ENCODE measurements around the gene POC1A.

POC1A gene

DNA sequence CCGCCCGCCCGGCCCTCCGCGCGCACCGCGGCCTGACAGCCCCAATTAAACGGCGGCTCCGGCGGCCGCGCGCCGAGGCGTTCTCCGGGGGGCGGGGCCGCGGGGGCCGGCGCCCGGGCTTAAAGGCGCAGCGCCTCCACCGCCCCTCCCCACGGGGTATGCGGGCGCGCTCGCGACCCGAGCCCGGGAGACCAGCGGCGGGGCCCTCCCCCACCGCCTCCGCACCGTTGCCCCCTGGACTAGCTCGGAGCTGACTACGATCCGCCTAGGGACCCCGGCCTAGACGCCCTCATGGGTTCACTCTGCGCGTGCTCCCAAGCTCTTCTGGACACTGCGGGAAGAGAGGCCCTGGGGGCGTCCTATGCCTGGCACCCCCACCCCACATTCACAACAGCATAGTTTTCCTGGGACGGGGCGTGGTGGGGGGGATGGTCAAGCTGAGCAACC, 97.7 kb downstream of the POC1A start, which contains the start of gene DUSP7:
Gene DUSP7, minus strand, starts transcription at position 51 of the 447 bp plus-strand sequence. CDS start 205 bp downstream, outside the sequence.
- Mint-ChIP-seq H3K9me3 (no peaks in the 10 kb centered on the region), H3K4me3 (peak within 1 kb of the TSS; percentile 94), H3K36me3 (peaks cover 31% of the 10 kb centered on the region), H3K4me1 (peaks cover 39% of the 10 kb centered on the region), H3K27ac (peak within 1 kb of the TSS; percentile 93)
- peak; percentile 65 to 85 for DNase-seq (ENCODE audit: low spot score in 2 of 2)
- peak; percentile 51 for ATAC-seq

GRCh38 chr3:52055537-52056351, 98.5 kb downstream of the POC1A start:
- peak overlapping the region; percentile 94 for H3K4me3 Mint-ChIP-seq
- DNase-seq (ENCODE audit: low spot score in 2 of 2): peak; percentile 39 to 81
- peaks cover 47% of the 10 kb centered on the region for H3K4me1 Mint-ChIP-seq
- no peaks in the 10 kb centered on the region for H3K9me3 Mint-ChIP-seq
- peak overlapping the region; percentile 86 for H3K27ac Mint-ChIP-seq
- ATAC-seq: peak; percentile 14
- peaks cover 39% of the 10 kb centered on the region for H3K36me3 Mint-ChIP-seq

GRCh38 chr3:52054661-52055511, 99.3 kb downstream of the POC1A start:
- no peaks in the 10 kb centered on the region for H3K9me3 Mint-ChIP-seq
- H3K4me3 Mint-ChIP-seq: peak overlapping the region; percentile 94
- peak overlapping the region; percentile 86 for H3K27ac Mint-ChIP-seq
- peaks cover 47% of the 10 kb centered on the region for H3K36me3 Mint-ChIP-seq
- ATAC-seq (no peak), DNase-seq (ENCODE audit: low spot score in 2 of 2) (peak in 1 of 2 donors; percentile 65)
- H3K4me1 Mint-ChIP-seq: peaks cover 50% of the 10 kb centered on the region

DNA sequence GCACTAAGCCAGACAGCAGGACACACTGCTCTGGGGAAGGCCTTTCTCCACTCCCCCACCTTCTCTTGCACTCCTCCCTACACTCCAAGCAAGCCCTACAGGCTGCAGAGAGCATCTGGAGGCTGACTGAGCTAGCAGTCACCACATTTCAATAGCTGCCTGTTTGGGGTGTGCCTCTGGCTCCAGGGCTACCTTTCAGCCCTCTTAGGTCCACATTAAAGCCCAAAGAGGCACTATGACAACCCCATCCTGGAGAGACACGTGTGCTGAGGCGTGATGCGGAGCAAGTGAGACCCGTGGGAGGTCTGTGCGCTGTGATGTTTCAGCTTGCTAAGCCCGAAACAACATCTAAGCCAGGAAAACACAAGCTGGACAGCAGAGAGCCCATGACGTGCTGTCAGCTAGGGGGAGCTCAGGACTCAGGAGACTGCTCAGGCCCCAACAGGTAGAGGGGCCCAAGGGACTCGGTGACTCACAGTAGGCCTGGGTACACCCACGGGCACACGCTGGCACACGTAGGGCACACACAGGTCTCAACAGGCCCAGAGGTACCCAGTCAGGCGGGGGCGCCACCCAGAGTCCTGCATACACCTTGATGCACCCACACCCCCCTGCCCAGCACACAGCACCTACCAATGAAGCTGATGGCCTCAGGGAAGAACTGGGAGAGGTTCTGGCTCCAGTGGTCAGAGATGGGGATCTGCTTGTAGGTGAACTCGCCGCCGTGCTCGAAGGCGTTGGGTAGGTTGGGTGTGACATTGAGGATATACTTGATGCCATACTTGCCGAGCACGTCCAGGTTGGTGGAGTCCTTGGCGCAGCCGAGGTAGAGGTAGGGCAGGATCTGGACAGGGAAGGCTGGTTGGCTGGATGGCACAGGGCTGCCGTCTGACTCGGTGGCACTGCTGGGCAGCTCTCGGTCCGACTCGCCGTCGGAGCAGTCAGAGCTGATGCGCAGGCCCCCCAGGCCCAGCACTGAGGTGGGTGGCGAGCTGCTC, 100.6 kb downstream of the POC1A start:
- H3K27ac Mint-ChIP-seq: peak overlapping the region; percentile 98
- peak overlapping the region; percentile 94 for H3K4me3 Mint-ChIP-seq

DNA sequence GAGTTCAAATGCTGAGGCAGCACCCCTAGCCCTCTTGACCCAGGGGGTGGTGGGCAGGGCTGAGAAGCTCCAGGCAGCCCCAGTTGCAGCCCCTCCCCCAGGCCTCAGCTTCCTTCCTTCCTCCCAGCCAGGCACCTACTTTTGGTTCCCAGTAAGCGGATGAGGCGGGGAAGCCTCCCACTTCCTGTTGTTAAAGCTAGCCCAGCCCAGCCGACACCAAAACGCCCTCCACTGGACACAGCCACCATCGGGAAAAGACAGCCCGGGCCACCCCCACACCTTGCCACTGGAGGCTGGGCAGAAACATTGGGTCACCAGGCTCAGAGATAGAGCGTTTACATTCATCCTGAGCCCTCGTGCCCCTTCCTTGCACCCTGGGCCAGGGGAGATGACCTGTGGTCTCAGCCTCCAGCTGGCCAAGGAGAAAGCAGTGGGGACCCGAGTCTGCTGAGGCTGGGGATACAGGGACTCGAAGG, 101.4 kb downstream of the POC1A start:
- DNase-seq (ENCODE audit: low spot score in 2 of 2) (peak in 1 of 2 donors; percentile 67), ATAC-seq (no peak)
- H3K27ac Mint-ChIP-seq: peak overlapping the region; percentile 98
- H3K4me3 Mint-ChIP-seq: peak overlapping the region; percentile 94
- H3K4me1 Mint-ChIP-seq: peaks cover 58% of the 10 kb centered on the region
- H3K9me3 Mint-ChIP-seq: no peaks in the 10 kb centered on the region
- H3K36me3 Mint-ChIP-seq: peaks cover 58% of the 10 kb centered on the region

More for the DNA sequence above, 100.6 kb downstream of the POC1A start:
- no peaks in the 10 kb centered on the region for H3K9me3 Mint-ChIP-seq
- DNase-seq (ENCODE audit: low spot score in 2 of 2) (peak in 1 of 2 donors; percentile 67), ATAC-seq (peak; percentile 22)
- peaks cover 58% of the 10 kb centered on the region for H3K4me1 Mint-ChIP-seq
- H3K36me3 Mint-ChIP-seq: peaks cover 58% of the 10 kb centered on the region

DNA sequence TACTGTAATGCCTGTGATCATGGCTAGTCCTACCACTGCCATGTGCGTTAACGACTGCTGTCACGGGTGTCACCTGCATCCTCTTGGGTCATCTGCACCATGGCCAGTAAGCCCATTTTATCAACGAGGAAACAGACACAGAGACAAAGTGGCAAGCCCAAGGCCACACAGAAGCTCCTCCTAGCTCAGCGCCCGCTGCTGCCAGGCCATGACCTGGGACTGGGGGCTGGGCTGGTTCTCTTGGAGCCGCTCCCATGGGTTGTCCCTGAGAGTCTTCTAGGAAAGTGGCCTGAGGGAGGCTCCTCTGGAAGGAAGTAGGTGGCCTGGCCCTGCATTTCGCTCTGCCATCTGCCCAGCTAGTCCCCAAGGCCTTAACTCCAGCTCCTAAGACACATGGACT, 102.8 kb downstream of the POC1A start:
- Mint-ChIP-seq H3K36me3 (peaks cover 48% of the 10 kb centered on the region), H3K9me3 (no peaks in the 10 kb centered on the region), H3K4me3 (peak overlapping the region; percentile 94), H3K27ac (peak overlapping the region; percentile 98), H3K4me1 (peaks cover 58% of the 10 kb centered on the region)
- DNase-seq (ENCODE audit: low spot score in 2 of 2): no peak
- ATAC-seq: no peak

- H3K4me3 Mint-ChIP-seq: no peak overlapping the region
- H3K9me3 Mint-ChIP-seq: no peaks in the 10 kb centered on the region
- peaks cover 60% of the 10 kb centered on the region for H3K4me1 Mint-ChIP-seq
- ATAC-seq: no peak
- no peak for DNase-seq (ENCODE audit: low spot score in 2 of 2)
- peak overlapping the region; percentile 98 for H3K27ac Mint-ChIP-seq
- peaks cover 48% of the 10 kb centered on the region for H3K36me3 Mint-ChIP-seq
Observed at GRCh38 chr3:52050571-52050970, 103.7 kb downstream of the POC1A start.

DNA sequence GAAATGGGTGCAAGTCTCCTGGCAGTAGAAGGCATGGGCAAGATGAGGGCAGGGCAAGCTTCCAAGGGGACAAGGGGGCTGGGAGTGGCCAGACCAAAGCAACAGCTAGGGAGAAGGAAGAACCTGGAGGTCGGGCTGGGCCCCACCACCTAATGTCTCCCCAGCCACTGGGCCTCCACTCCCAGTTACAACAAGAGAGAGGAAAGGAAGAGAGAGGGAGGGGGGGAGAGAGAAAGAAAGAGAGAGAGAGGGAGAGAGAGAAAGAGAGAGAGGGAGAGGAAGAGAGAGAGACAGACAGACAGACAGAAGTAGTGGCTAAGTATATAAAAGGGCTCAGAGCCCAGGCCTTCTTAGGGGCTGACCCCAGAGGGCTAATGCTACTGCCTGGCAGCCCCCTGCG, 104.7 kb downstream of the POC1A start:
- Mint-ChIP-seq H3K36me3 (peaks cover 48% of the 10 kb centered on the region), H3K4me3 (no peak overlapping the region), H3K9me3 (no peaks in the 10 kb centered on the region), H3K4me1 (peaks cover 62% of the 10 kb centered on the region), H3K27ac (peak overlapping the region; percentile 98)
- DNase-seq (ENCODE audit: low spot score in 2 of 2) (no peak), ATAC-seq (no peak)

GRCh38 chr3:52047295-52047960, 106.8 kb downstream of the POC1A start:
- H3K27ac Mint-ChIP-seq: peak overlapping the region; percentile 83
- no peak for ATAC-seq

GRCh38 chr3:52046902-52047239, 107.4 kb downstream of the POC1A start:
- ATAC-seq: no peak
- Mint-ChIP-seq H3K4me1 (peaks cover 41% of the 10 kb centered on the region), H3K27ac (peak overlapping the region; percentile 83), H3K36me3 (peaks cover 31% of the 10 kb centered on the region), H3K4me3 (no peak overlapping the region), H3K9me3 (no peaks in the 10 kb centered on the region)
- DNase-seq (ENCODE audit: low spot score in 2 of 2): no peak

More at GRCh38 chr3:52047295-52047960, 106.8 kb downstream of the POC1A start:
- Mint-ChIP-seq H3K4me1 (peaks cover 41% of the 10 kb centered on the region), H3K4me3 (no peak overlapping the region), H3K36me3 (peaks cover 36% of the 10 kb centered on the region), H3K9me3 (no peaks in the 10 kb centered on the region)
- DNase-seq (ENCODE audit: low spot score in 2 of 2): no peak

DNA sequence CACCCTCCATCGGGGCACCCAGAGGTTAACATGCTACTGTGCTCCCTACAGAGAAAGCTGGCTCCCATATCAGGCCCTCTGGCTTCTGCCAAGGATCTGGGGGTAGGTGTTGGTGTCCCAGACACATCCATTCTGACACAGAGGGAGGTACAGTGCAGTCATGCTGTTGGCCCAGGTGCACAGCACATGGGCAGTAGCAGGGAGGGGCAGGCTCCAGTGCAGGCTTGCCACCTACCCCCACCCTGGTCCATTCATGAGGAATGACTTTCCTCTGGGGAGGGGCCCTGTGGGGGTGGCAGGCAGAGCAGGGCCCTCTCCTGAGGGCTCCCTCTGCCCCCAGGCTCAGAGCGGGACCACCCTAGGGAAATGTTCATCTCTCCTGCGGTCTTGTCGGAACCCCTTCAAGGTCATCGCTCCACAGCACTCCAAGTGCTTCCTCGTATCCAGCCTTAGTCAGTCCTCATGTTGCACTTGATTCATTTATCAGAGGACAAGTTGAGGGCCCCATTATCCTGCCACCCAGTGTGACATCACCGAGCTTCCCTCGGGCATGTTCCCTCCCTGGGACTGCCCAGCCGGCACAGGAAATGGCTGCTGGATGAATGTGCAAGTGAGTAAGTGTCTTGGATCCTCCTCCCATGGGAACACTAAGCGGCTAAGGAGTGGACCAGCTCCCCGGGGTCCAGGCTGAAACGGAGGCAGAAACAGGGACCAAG, 107.9 kb downstream of the POC1A start:
- Mint-ChIP-seq H3K27ac (peak overlapping the region; percentile 83), H3K4me1 (peaks cover 41% of the 10 kb centered on the region), H3K36me3 (peaks cover 25% of the 10 kb centered on the region), H3K4me3 (no peak overlapping the region), H3K9me3 (no peaks in the 10 kb centered on the region)
- ATAC-seq: no peak
- no peak for DNase-seq (ENCODE audit: low spot score in 2 of 2)

GRCh38 chr3:52044869-52045619, 109.2 kb downstream of the POC1A start:
- peaks cover 33% of the 10 kb centered on the region for H3K4me1 Mint-ChIP-seq
- no peak for DNase-seq (ENCODE audit: low spot score in 2 of 2)
- peaks cover 12% of the 10 kb centered on the region for H3K36me3 Mint-ChIP-seq
- H3K4me3 Mint-ChIP-seq: no peak overlapping the region
- H3K27ac Mint-ChIP-seq: peak overlapping the region; percentile 88
- peak; percentile 2 for ATAC-seq
- no peaks in the 10 kb centered on the region for H3K9me3 Mint-ChIP-seq

DNA sequence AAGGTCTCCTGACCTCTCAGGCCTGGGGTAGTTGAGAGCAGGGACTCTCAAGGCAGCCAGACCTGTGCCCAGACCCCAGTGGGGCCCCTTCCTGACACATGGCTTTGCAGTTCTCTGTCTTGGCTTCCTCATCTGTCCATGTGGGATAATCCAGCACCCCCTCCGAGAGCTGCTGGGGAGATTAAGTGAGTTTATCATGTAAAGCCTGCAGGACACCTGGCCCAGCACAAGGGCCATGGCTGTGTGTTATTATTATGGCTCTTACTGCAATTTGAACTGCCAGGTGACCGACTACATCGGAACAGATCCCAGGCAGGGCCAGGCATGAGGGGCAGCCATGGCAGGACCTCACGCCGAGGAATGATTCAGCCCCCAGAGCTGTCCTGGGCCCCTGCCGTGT, 110.5 kb downstream of the POC1A start:
- H3K27ac Mint-ChIP-seq: peak overlapping the region; percentile 72
- ATAC-seq (no peak), DNase-seq (ENCODE audit: low spot score in 2 of 2) (no peak)
- no peaks in the 10 kb centered on the region for H3K36me3 Mint-ChIP-seq
- no peak overlapping the region for H3K4me3 Mint-ChIP-seq
- H3K9me3 Mint-ChIP-seq: no peaks in the 10 kb centered on the region
- peaks cover 30% of the 10 kb centered on the region for H3K4me1 Mint-ChIP-seq
